ENCODE results near the gene CADM1. TPM values are rescaled to one million over a fixed set of nuclear protein-coding genes. Genes with fewer than 3 reads are reported as not detected.

Gene CADM1
- total RNA-seq, 1 experiment from 2014 or later: 1.1 TPM

DNA sequence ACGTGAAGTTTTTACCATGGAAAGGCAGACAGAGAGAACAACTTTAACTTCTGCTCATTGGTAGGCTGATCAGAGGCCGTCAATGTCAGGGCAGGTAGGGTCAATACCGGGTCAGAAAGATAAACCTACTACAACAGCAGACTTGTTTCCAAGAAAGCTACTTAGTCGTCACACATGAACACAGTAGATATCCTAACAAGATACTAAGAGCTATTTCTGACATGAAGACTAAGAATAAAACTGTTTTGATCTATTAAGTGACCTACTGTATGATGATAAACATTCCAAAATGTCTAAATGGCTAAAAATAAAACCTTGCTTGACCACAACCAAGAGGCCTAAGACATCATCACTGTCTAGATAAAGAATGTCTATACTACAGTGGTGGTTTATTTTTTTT, 231.3 kb downstream of the CADM1 start:
- Histone ChIP-seq H3K27me3 (ENCODE audit: low read length) (no peaks in the 10 kb centered on the region), H4K20me1 (ENCODE audit: low read length) (no peaks in the 10 kb centered on the region), H3K4me1 (ENCODE audit: insufficient read depth, low read length) (no peaks in the 10 kb centered on the region), H3K36me3 (ENCODE audit: low read depth, low read length) (no peaks in the 10 kb centered on the region), H3K9me2 (replicated peaks; ENCODE audit: low read length) (no peaks in the 10 kb centered on the region), H3K4me2 (ENCODE audit: low read length) (no peak overlapping the region), H3F3A (ENCODE audit: low read length, unreplicated experiment) (no peaks in the 10 kb centered on the region), H3K27ac (ENCODE audit: low read length) (no peak overlapping the region), H3K4me3 (ENCODE audit: low read length) (no peak overlapping the region), H2AFZ (ENCODE audit: low read length) (no peak overlapping the region), H3K79me2 (ENCODE audit: low read length) (no peaks in the 10 kb centered on the region), H3K9ac (ENCODE audit: low read length) (no peak overlapping the region), H3K9me3 (ENCODE audit: low read length) (no peaks in the 10 kb centered on the region; the same call in 1 of the 2 replicates)
- no TSS peak for BruUV-seq (replicated peaks)
- no peak for TF ChIP-seq EZH2 (IDR thresholded peaks at IDR 0.05; ENCODE audit: low read length, unreplicated experiment)
- TF ChIP-seq, protein P1, sequence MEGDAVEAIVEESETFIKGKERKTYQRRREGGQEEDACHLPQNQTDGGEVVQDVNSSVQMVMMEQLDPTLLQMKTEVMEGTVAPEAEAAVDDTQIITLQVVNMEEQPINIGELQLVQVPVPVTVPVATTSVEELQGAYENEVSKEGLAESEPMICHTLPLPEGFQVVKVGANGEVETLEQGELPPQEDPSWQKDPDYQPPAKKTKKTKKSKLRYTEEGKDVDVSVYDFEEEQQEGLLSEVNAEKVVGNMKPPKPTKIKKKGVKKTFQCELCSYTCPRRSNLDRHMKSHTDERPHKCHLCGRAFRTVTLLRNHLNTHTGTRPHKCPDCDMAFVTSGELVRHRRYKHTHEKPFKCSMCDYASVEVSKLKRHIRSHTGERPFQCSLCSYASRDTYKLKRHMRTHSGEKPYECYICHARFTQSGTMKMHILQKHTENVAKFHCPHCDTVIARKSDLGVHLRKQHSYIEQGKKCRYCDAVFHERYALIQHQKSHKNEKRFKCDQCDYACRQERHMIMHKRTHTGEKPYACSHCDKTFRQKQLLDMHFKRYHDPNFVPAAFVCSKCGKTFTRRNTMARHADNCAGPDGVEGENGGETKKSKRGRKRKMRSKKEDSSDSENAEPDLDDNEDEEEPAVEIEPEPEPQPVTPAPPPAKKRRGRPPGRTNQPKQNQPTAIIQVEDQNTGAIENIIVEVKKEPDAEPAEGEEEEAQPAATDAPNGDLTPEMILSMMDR (conservative IDR thresholded peaks at IDR 0.05; ENCODE audit: low read depth, low read length): no peak
- no peak for TF ChIP-seq EZH2phosphoT487 (IDR thresholded peaks at IDR 0.05; ENCODE audit: borderline replicate concordance, low read length)
- ChIA-PET CTCF (no interaction called here), POLR2A (ENCODE audit: unreplicated experiment) (no interaction called here)
- ATAC-seq: no peak
- no peak for DNase-seq
- intact Hi-C loops (cut with micrococcal nuclease): no loop called here

DNA sequence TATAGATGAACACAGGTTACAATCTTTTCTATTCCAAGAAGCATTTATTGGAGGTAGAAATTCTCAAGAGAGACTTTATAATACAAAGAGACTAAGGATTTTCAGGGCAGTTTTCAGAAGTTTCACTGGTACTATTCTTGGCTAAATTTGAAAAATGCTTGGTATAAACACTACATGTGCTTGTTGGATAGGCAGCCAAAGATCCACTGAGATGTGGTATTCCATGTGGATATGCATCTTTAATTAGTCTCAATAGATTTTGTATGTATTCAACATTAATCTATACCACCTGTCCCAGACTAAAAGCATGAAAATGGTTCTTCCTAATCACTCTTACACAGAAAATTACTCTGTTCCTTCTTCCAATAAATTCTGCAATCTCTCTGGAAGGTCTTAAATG, 232.6 kb downstream of the CADM1 start:
- H3K4me2 ChIP-seq (ENCODE audit: low read length): no peak overlapping the region
- intact Hi-C loops (cut with micrococcal nuclease): no loop called here
- no peak overlapping the region for H3K27ac ChIP-seq (ENCODE audit: low read length)
- H3F3A ChIP-seq (ENCODE audit: low read length, unreplicated experiment): no peaks in the 10 kb centered on the region
- ChIA-PET POLR2A (ENCODE audit: unreplicated experiment) (no interaction called here), CTCF (no interaction called here)
- H3K4me3 ChIP-seq (ENCODE audit: low read length): no peak overlapping the region
- H3K9me2 ChIP-seq (replicated peaks; ENCODE audit: low read length): no peaks in the 10 kb centered on the region
- no peak overlapping the region for H3K9ac ChIP-seq (ENCODE audit: low read length)
- no TSS peak for BruUV-seq (replicated peaks)
- H3K9me3 ChIP-seq (ENCODE audit: low read length): no peaks in the 10 kb centered on the region; the same call in 1 of the 2 replicates
- no peaks in the 10 kb centered on the region for H3K27me3 ChIP-seq (ENCODE audit: low read length)
- H2AFZ ChIP-seq (ENCODE audit: low read length): no peak overlapping the region
- TF ChIP-seq EZH2phosphoT487 (IDR thresholded peaks at IDR 0.05; ENCODE audit: borderline replicate concordance, low read length): no peak
- TF ChIP-seq, protein P1 (conservative IDR thresholded peaks at IDR 0.05; ENCODE audit: low read depth, low read length): no peak
- no peak for TF ChIP-seq EZH2 (IDR thresholded peaks at IDR 0.05; ENCODE audit: low read length, unreplicated experiment)
- no peaks in the 10 kb centered on the region for H3K79me2 ChIP-seq (ENCODE audit: low read length)
- no peaks in the 10 kb centered on the region for H3K4me1 ChIP-seq (ENCODE audit: insufficient read depth, low read length)
- no peaks in the 10 kb centered on the region for H3K36me3 ChIP-seq (ENCODE audit: low read depth, low read length)
- no peaks in the 10 kb centered on the region for H4K20me1 ChIP-seq (ENCODE audit: low read length)
- ATAC-seq: no peak
- DNase-seq: no peak

DNA sequence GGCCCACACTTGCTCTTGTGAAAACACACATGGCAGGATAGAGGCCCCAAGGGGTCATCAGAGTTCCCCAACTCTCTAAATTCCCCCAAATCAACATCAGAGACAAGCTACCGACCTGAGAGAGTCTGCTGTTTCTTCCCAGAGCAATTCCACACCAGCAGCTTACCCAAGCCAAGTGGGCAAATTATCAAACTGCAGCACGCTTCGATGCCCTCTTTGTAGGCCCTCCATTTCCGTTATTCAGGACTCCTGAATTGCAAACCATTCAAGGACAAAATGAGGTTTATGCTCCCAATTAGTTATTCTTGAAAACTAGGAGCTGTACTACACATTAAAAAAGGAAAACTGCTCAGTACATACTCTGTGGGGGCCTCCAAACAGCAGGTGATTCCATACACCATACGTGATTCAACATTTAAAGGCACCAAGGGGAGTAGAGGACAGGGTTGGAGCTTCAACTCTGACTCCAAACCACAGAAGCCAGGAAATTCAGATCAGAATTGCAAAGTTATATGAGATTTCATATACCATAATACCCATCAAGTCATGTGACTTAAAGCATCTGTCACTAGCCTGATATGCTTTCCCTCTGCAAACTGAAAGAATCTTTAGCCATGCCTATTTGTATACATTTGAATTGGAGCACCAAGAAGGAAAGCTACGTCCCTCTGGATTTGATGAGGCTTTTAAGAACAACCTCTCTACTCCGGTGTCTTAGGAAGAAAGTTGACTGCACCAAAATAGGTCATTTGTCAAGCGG, 234.8 kb downstream of the CADM1 start:
- Histone ChIP-seq H3K4me3 (ENCODE audit: low read length) (no peak overlapping the region), H3K9ac (ENCODE audit: low read length) (no peak overlapping the region), H3K27ac (ENCODE audit: low read length) (no peak overlapping the region), H3K4me2 (ENCODE audit: low read length) (no peak overlapping the region), H3F3A (ENCODE audit: low read length, unreplicated experiment) (no peaks in the 10 kb centered on the region), H3K4me1 (ENCODE audit: insufficient read depth, low read length) (no peaks in the 10 kb centered on the region), H3K79me2 (ENCODE audit: low read length) (no peaks in the 10 kb centered on the region), H2AFZ (ENCODE audit: low read length) (no peak overlapping the region), H4K20me1 (ENCODE audit: low read length) (no peaks in the 10 kb centered on the region), H3K27me3 (ENCODE audit: low read length) (no peaks in the 10 kb centered on the region), H3K36me3 (ENCODE audit: low read depth, low read length) (no peaks in the 10 kb centered on the region), H3K9me3 (ENCODE audit: low read length) (no peaks in the 10 kb centered on the region), H3K9me2 (replicated peaks; ENCODE audit: low read length) (no peaks in the 10 kb centered on the region)
- TF ChIP-seq, protein P1 (conservative IDR thresholded peaks at IDR 0.05; ENCODE audit: low read depth, low read length): no peak
- no peak for TF ChIP-seq EZH2phosphoT487 (IDR thresholded peaks at IDR 0.05; ENCODE audit: borderline replicate concordance, low read length)
- no peak for TF ChIP-seq EZH2 (IDR thresholded peaks at IDR 0.05; ENCODE audit: low read length, unreplicated experiment)
- ChIA-PET POLR2A (ENCODE audit: unreplicated experiment) (no interaction called here), CTCF (no interaction called here)
- ATAC-seq (no peak), DNase-seq (no peak)
- BruUV-seq (replicated peaks): no TSS peak
- intact Hi-C loops (cut with micrococcal nuclease): no loop called here
